ENCODE results near the gene SDK1.

Gene SDK1

GRCh38 chr7:3301831-3302618 lies 973 bp downstream of the SDK1 start:
- Histone ChIP-seq H3K9me3 (ENCODE audit: control insufficient read depth, insufficient read depth, low read length) (peaks cover 20% of the 10 kb centered on the region), H3K4me2 (ENCODE audit: low read length) (no peak overlapping the region)

GRCh38 chr7:3302681-3303320 lies 1.7 kb downstream of the SDK1 start:
- no peak for TF ChIP-seq EZH2phosphoT487 (IDR thresholded peaks at IDR 0.05; ENCODE audit: borderline replicate concordance, low read length)
- TF ChIP-seq CTCF (IDR thresholded peaks at IDR 0.05; ENCODE audit: low read depth, low read length, poor library complexity, severe bottlenecking), result no peak
- H3K4me2 ChIP-seq (ENCODE audit: low read length), result no peak overlapping the region
- H3K27ac ChIP-seq (ENCODE audit: low read depth, low read length), result no peak overlapping the region
- no peaks in the 10 kb centered on the region for H3K36me3 ChIP-seq (ENCODE audit: control insufficient read depth, low read length)
- H3K4me3 ChIP-seq (ENCODE audit: low read length), result no peak overlapping the region
- H3K9me3 ChIP-seq (ENCODE audit: control insufficient read depth, insufficient read depth, low read length), result peaks cover 13% of the 10 kb centered on the region; the same call in 1 of the 2 replicates
- H3K4me1 ChIP-seq (ENCODE audit: control insufficient read depth, low read length), result peaks cover under 1% of the 10 kb centered on the region
- H3K79me2 ChIP-seq (ENCODE audit: control insufficient read depth, low read length), result no peaks in the 10 kb centered on the region
- no peaks in the 10 kb centered on the region for H4K20me1 ChIP-seq (ENCODE audit: control insufficient read depth, insufficient read depth, low read depth, low read length)
- H3K9me2 ChIP-seq (replicated peaks; ENCODE audit: control insufficient read depth, low read length), result no peaks in the 10 kb centered on the region
- peaks cover 7% of the 10 kb centered on the region for H3K27me3 ChIP-seq (ENCODE audit: control insufficient read depth, low read length)
- no peaks in the 10 kb centered on the region; the same call in 1 of the 2 replicates for H3F3A ChIP-seq (ENCODE audit: control insufficient read depth, insufficient read depth)

More at GRCh38 chr7:3301831-3302618, 973 bp downstream of the SDK1 start:
- Histone ChIP-seq H4K20me1 (ENCODE audit: control insufficient read depth, insufficient read depth, low read depth, low read length) (no peaks in the 10 kb centered on the region), H3K79me2 (ENCODE audit: control insufficient read depth, low read length) (no peaks in the 10 kb centered on the region), H3K4me3 (ENCODE audit: low read length) (no peak overlapping the region), H3K27me3 (ENCODE audit: control insufficient read depth, low read length) (peaks cover 5% of the 10 kb centered on the region), H3K4me1 (ENCODE audit: control insufficient read depth, low read length) (peaks cover 8% of the 10 kb centered on the region), H3K36me3 (ENCODE audit: control insufficient read depth, low read length) (no peaks in the 10 kb centered on the region), H3F3A (ENCODE audit: control insufficient read depth, insufficient read depth) (peaks cover 3% of the 10 kb centered on the region; the same call in 1 of the 2 replicates), H3K27ac (ENCODE audit: low read depth, low read length) (no peak overlapping the region), H3K9me2 (replicated peaks; ENCODE audit: control insufficient read depth, low read length) (no peaks in the 10 kb centered on the region)
- TF ChIP-seq EZH2phosphoT487 (IDR thresholded peaks at IDR 0.05; ENCODE audit: borderline replicate concordance, low read length) (no peak), CTCF (IDR thresholded peaks at IDR 0.05; ENCODE audit: low read depth, low read length, poor library complexity, severe bottlenecking) (no peak)

- Histone ChIP-seq H3K79me2 (ENCODE audit: control insufficient read depth, low read length) (no peaks in the 10 kb centered on the region), H3K4me1 (ENCODE audit: control insufficient read depth, low read length) (no peaks in the 10 kb centered on the region; the same call in 1 of the 2 replicates), H3K27ac (ENCODE audit: low read depth, low read length) (no peak overlapping the region), H3K4me2 (ENCODE audit: low read length) (no peak overlapping the region), H3K9me2 (replicated peaks; ENCODE audit: control insufficient read depth, low read length) (no peaks in the 10 kb centered on the region), H3K9me3 (ENCODE audit: control insufficient read depth, insufficient read depth, low read length) (peaks cover 11% of the 10 kb centered on the region; the same call in 1 of the 2 replicates), H4K20me1 (ENCODE audit: control insufficient read depth, insufficient read depth, low read depth, low read length) (no peaks in the 10 kb centered on the region), H3K4me3 (ENCODE audit: low read length) (no peak overlapping the region), H3K36me3 (ENCODE audit: control insufficient read depth, low read length) (no peaks in the 10 kb centered on the region), H3F3A (ENCODE audit: control insufficient read depth, insufficient read depth) (no peaks in the 10 kb centered on the region; the same call in 1 of the 2 replicates), H3K27me3 (ENCODE audit: control insufficient read depth, low read length) (peaks cover 8% of the 10 kb centered on the region)
- TF ChIP-seq EZH2phosphoT487 (IDR thresholded peaks at IDR 0.05; ENCODE audit: borderline replicate concordance, low read length) (no peak), CTCF (IDR thresholded peaks at IDR 0.05; ENCODE audit: low read depth, low read length, poor library complexity, severe bottlenecking) (no peak)
Measured at GRCh38 chr7:3304131-3304530, 3.1 kb downstream of the SDK1 start.

All from DOHH2 (cell line).